DND-41 (cell line): Measurements from ENCODE around the gene DVL1.

ENCODE experiments used
- ATAC-seq: fragments of 200-7000 bp; cut with Tn5 transposase; 3 replicates; pipeline ENCODE4 v1.9.1; 2021; ENCODE audit warnings: low read depth; ENCODE audit not compliant: insufficient read depth
- DNase-seq: peaks from one replicate; pipeline ENCODE4 v3.0.0-alpha.2; 2020
- H2AFZ ChIP-seq: 2 replicates; pipeline ENCODE4 v1.6.0; 2012; ENCODE audit warnings: low read depth, low read length
- H3K27ac ChIP-seq: 2 replicates; pipeline ENCODE4 v1.5.1; 2012; ENCODE audit warnings: low read length, inconsistent platforms
- H3K27me3 ChIP-seq: fragments of 200-600 bp; sonication (generic); 2 replicates; pipeline ENCODE4 v1.6.0; 2012; ENCODE audit warnings: low read length, mild to moderate bottlenecking, inconsistent platforms; ENCODE audit not compliant: insufficient read depth, poor library complexity
- H3K36me3 ChIP-seq: 2 replicates; pipeline ENCODE4 v1.5.1; 2012; ENCODE audit warnings: low read length, inconsistent platforms; ENCODE audit not compliant: insufficient read depth
- H3K4me1 ChIP-seq: 2 replicates; pipeline ENCODE4 v1.5.1; 2012; ENCODE audit warnings: mild to moderate bottlenecking, low read length; ENCODE audit not compliant: insufficient read depth
- H3K4me2 ChIP-seq: 2 replicates; pipeline ENCODE4 v1.6.0; 2012; ENCODE audit warnings: mild to moderate bottlenecking, moderate library complexity, low read length, inconsistent platforms; ENCODE audit not compliant: insufficient read depth
- H3K4me3 ChIP-seq, 2 experiments: fragments of 200-600 bp in 1 of 2; shearing (Covaris generic) in 1 of 2; 2 replicates each; pipeline ENCODE4 v1.5.1; 2012 to 2016; ENCODE audit warnings: inconsistent platforms in 2 of 2, low read length in 2 of 2, mild to moderate bottlenecking in 2 of 2, low read depth in 1 of 2, moderate library complexity in 1 of 2
- H3K79me2 ChIP-seq: 2 replicates; pipeline ENCODE4 v1.6.0; 2012; ENCODE audit warnings: low read length, inconsistent platforms; ENCODE audit not compliant: insufficient read depth
- H3K9ac ChIP-seq: 2 replicates; pipeline ENCODE4 v1.6.0; 2012; ENCODE audit warnings: low read depth, mild to moderate bottlenecking, inconsistent platforms, low read length, moderate library complexity
- H3K9me3 ChIP-seq: 2 replicates; pipeline ENCODE4 v1.5.1; 2012; ENCODE audit warnings: low read length, moderate library complexity, mild to moderate bottlenecking, inconsistent platforms; ENCODE audit not compliant: insufficient read depth, severe bottlenecking
- H4K20me1 ChIP-seq: 2 replicates; pipeline ENCODE4 v1.6.0; 2012; ENCODE audit warnings: low read length; ENCODE audit not compliant: insufficient read depth
- CTCF ChIP-seq: IDR thresholded peaks from 2 replicates; pipeline ENCODE4 v1.5.1; 2012; ENCODE audit warnings: borderline replicate concordance, low read length, moderate library complexity, mild to moderate bottlenecking; ENCODE audit not compliant: poor library complexity, severe bottlenecking; ENCODE audit errors: extremely low read depth
- EZH2 ChIP-seq: IDR thresholded peaks from 3 replicates; pipeline ENCODE4 v1.6.1; 2012; ENCODE audit warnings: borderline replicate concordance, low read depth, mild to moderate bottlenecking, moderate library complexity, low read length, inconsistent platforms; ENCODE audit not compliant: severe bottlenecking

The DVL1 gene

GRCh38 chr1:1351511-1352427 lies 2.6 kb upstream of the DVL1 start:
- no peaks in the 10 kb centered on the region; the same call in none of the 2 replicates for H3K36me3 ChIP-seq
- no peak overlapping the region for H3K27ac ChIP-seq
- no peak overlapping the region for H3K4me3 ChIP-seq
- H3K9ac ChIP-seq: no peak overlapping the region
- no peaks in the 10 kb centered on the region for H3K27me3 ChIP-seq
- peak overlapping the region; percentile 34 for H3K4me2 ChIP-seq
- no peak for DNase-seq
- peaks cover 23% of the 10 kb centered on the region for H3K4me1 ChIP-seq
- H2AFZ ChIP-seq: no peak overlapping the region
- TF ChIP-seq CTCF: no peak
- TF ChIP-seq EZH2: no peak
- no peaks in the 10 kb centered on the region for H3K9me3 ChIP-seq
- H4K20me1 ChIP-seq: peaks cover 40% of the 10 kb centered on the region
- ATAC-seq: no peak
- peaks cover 22% of the 10 kb centered on the region for H3K79me2 ChIP-seq

- Histone ChIP-seq H3K79me2 (peaks cover 52% of the 10 kb centered on the region), H3K4me2 (peak overlapping the region; percentile 84), H4K20me1 (peaks cover 67% of the 10 kb centered on the region), H3K27ac (peak overlapping the region; percentile 57), H3K36me3 (no peaks in the 10 kb centered on the region; the same call in none of the 2 replicates), H2AFZ (peak overlapping the region; percentile 86), H3K9ac (peak overlapping the region; percentile 82), H3K27me3 (no peaks in the 10 kb centered on the region), H3K4me3 (peak overlapping the region; percentile 75 to 96; a peak in 3 of 4 replicates), H3K4me1 (peaks cover 33% of the 10 kb centered on the region), H3K9me3 (no peaks in the 10 kb centered on the region)
- ATAC-seq (no peak; the same call in 2 of the 3 replicates), DNase-seq (no peak)
- TF ChIP-seq CTCF: no peak
- TF ChIP-seq EZH2: no peak
These were observed 580 bp downstream of the DVL1 start for GRCh38 chr1:1348420-1349255.

- no peak overlapping the region for H2AFZ ChIP-seq
- peak overlapping the region; percentile 75 to 96; a peak in 3 of 4 replicates for H3K4me3 ChIP-seq
- H3K79me2 ChIP-seq: peaks cover 53% of the 10 kb centered on the region
- H3K4me2 ChIP-seq: peak overlapping the region; percentile 84
- H3K36me3 ChIP-seq: no peaks in the 10 kb centered on the region; the same call in none of the 2 replicates
- no peaks in the 10 kb centered on the region for H3K9me3 ChIP-seq
- no peak for DNase-seq
- peak overlapping the region; percentile 82 for H3K9ac ChIP-seq
- H3K4me1 ChIP-seq: peaks cover 33% of the 10 kb centered on the region
- no peak for ATAC-seq
- TF ChIP-seq EZH2 (no peak), CTCF (no peak)
- peaks cover 71% of the 10 kb centered on the region for H4K20me1 ChIP-seq
- no peaks in the 10 kb centered on the region for H3K27me3 ChIP-seq
- H3K27ac ChIP-seq: peak overlapping the region; percentile 52; the same call in 1 of the 2 replicates
These were observed 1.4 kb downstream of the DVL1 start for GRCh38 chr1:1347663-1348419.
